ENCODE data around the gene PTPRQ. TPM values are rescaled to one million over a fixed set of nuclear protein-coding genes. Genes with fewer than 3 reads are reported as not detected.
"Not testable (repeated sequence)": the region's sequence is repeated elsewhere in the genome, so short reads cannot be mapped to it uniquely, and the experiment has no call there.

PTPRQ gene
- total RNA-seq, 1 donor from 2014 or later: not detected

- peak; percentile 22 for DNase-seq
These were observed 199.9 kb downstream of the PTPRQ start for GRCh38 chr12:80643961-80644360.

- DNase-seq: no peak
These were observed 204.8 kb downstream of the PTPRQ start for GRCh38 chr12:80648881-80649280.

GRCh38 chr12:80655751-80656150, 211.7 kb downstream of the PTPRQ start:
- no peak for DNase-seq

GRCh38 chr12:80659512-80660063, 215.6 kb downstream of the PTPRQ start:
- DNase-seq: no peak

DNA sequence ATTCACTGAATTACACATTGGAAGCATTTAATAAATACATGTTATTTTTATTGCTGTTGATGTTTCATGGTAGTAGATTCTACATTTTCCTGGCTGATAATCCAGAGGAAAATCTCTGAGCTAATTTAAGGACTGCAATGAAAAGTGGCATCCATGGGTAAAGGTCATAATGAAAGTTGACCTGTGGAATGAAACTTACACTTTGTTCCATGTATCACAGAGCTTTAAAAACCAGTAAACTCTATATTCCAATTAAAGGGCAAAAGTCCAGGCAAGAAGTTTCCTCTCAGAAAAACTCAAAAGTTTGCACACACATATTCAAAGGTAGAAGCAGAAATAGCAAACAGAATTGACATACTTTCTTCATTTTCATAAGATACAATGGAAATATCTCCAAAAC, 218.6 kb downstream of the PTPRQ start:
- DNase-seq: no peak

DNA sequence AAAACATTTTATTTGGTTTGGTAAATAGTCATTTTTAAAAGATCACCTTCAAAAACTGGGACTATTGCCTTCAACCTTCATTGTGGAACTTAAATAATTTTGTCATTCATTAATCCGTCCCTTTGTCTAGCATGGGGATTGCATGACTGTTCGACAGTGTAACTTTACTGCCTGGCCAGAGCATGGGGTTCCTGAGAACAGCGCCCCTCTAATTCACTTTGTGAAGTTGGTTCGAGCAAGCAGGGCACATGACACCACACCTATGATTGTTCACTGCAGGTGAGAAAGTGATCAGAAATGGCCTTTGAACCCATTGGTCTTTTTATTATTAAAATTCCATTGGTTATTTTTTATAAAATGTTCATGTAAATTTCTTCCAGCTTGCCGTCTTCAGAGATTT, 226.2 kb downstream of the PTPRQ start:
- no peak for DNase-seq

DNA sequence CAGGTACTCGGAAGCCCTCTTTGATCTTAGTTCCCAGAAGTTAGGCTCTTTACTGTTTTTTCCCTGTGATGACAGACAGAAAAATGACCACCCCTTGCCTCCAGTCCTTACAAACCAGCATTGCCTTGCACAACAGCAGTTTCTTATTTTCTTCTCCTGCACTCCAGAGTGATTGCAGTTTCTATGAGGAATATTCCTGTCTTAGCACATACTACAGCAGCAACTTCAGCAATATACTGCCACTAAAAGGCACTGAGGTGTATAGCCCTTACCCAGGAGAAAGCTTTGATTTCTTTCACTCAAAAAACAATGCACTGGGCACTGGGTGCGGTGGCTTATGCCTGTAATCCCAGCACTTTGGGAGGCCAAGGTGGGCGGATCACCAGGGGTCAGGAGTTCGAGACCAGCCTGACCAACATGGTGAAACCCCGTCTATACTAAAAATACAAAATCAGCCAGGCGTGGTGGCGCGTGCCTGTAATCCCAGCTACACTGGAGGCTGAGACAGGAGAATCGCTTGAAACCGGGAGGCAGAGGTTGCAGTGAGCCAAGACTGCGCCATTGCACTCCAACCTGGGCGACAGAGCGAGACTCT, 232.1 kb downstream of the PTPRQ start:
- DNase-seq: not testable (repeated sequence)

DNA sequence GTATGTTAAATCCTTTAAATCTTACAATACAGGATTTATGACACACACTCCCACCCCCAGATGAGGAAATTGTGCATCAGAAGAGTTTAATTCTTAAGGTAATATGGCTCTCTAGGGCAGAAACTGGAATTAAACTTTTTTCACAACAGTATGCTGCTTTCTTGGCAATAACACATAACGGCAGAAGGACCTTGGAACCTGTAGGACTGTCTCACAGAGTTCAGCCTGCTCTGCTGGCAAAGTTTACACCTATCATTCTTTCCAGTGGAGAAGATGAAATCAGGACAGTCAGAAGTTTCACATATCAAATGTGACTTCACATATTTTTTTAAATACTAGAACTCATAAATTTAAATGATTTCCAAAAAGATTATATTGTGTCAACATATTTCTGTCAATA, 232.8 kb downstream of the PTPRQ start:
- no peak for DNase-seq

GRCh38 chr12:80677994-80678393, 234.0 kb downstream of the PTPRQ start:
- DNase-seq: no peak

GRCh38 chr12:80679346-80680131, 235.5 kb downstream of the PTPRQ start:
- DNase-seq: no peak

DNA sequence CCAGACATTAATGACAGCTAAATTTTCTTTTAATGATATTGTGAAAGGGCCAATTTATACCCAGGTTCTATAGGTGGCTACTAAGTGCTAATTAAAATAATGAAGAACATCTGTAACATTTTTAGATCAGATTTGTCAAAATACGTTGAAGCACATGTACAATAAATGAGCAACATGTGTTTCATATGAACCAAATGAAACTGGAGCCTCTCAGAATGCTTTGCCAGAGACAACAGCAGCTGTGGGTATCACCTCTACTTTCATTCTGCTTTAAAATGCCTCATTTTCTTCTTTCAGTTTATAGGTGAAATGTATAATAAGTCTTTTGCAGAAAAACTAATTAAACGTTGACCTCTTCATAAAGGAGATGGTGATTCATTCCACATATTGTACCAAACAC, 237.3 kb downstream of the PTPRQ start:
- no peak for DNase-seq

- DNase-seq: no peak
These were observed 237.8 kb downstream of the PTPRQ start for GRCh38 chr12:80681786-80682185.

DNA sequence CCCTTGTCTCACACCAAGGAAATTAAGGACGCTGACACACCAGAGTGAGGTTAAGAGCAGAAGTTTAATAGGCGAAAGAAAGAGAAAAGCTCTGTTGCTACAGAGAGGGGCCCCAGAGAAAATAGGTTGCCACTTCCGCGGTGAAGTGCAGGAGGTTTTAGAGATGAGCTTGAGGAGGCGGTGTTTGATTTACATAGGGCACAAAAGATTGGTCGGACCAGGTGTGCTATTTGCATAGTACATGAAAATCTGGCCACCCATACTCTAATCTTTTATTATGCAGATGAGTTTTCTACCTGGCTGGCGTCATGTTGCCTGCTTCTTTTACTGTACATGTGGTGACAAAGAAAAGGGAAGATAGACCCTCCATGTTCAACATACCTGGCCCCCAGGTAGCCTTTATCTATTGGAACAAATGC, 240.1 kb downstream of the PTPRQ start:
- DNase-seq: no peak

GRCh38 chr12:80690090-80690489, 246.1 kb downstream of the PTPRQ start:
- no peak for DNase-seq

- DNase-seq: no peak
These were observed 246.5 kb downstream of the PTPRQ start for GRCh38 chr12:80690513-80690912.

DNA sequence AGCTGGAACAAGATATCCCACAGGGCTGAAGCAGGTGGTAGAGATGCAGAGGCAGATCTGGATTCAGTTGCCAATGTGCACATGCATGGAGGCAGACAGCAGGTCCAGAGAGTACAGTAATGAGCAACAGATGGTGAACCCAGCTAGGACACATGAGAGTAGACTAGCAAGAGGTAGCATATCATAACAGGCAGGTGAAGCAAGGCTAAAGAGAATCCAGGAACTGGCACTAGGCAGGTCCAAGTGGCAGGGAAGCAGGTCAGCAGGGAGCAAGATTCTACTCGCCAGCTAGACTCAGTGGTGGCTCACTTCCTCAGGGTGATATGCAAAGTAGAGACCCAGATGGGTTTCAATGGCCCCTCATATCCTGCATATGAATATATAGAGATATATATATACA, 248.1 kb downstream of the PTPRQ start:
- no peak for DNase-seq

- DNase-seq: no peak
These were observed 253.3 kb downstream of the PTPRQ start for GRCh38 chr12:80697270-80697887.

- no peak for DNase-seq
These were observed 254.2 kb downstream of the PTPRQ start for GRCh38 chr12:80698256-80698655.

DNA sequence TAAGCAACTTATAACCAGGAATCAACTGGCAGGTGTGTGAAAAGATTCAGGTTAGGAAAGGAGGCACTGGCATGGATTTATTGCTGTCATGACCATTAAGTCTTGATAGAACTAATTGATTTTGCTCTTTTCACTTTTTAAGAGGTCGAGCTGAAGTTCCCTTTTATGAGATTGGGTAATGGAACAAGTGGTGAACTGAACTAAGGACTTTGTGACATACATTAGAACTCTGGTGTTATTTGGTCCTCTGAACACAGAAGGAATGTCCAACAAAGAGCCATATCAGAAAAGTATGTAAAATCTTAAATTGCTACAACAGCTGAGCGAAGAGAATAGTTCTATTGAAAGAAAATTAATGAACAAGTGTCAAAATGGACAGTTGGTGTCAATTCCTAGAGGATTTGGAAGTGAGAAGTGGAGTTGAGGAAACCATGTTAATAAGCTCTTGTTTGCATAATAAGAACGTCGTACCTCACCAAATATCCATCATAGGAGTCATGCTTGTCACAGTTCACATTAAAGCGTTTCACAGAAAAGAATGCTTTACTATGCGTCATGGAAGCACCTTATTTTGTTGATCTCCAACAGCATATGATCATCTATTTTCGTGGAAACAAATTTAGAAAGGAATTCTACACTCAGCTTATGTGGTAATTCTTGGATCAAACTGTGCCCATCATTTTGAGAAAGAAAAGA, 255.0 kb downstream of the PTPRQ start:
- no peak for DNase-seq

- DNase-seq: no peak
These were observed 256.3 kb downstream of the PTPRQ start for GRCh38 chr12:80700327-80700726.

DNA sequence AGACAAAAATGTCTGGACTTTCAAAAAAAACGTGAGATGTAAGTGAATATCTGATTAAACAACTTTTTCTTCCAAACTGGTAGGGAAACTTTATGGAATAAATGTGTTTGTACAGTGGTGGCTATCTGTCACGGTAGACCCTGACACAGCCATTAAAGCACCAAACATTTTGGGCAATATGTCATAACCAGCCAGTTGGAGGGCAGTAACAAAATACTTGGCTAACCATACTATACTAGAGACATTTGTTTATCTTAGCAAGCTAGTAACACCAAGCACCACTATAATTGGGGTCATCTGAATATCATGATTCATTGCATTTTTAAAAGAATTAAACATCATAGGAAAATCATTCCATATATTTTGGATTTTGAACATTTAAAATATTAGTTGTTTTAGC, 257.4 kb downstream of the PTPRQ start:
- DNase-seq: no peak

- no peak for DNase-seq
These were observed 259.1 kb downstream of the PTPRQ start for GRCh38 chr12:80702889-80703805.

Measured in dermis blood vessel endothelial cell (primary cell).